B cell (primary cell): ENCODE measurements around the gene DOHH. TPM values are rescaled to one million over a fixed set of nuclear protein-coding genes. Genes with fewer than 3 reads are reported as not detected.

Source experiments
- ATAC-seq: fragments of 200-7000 bp; cut with Tn5 transposase; one replicate; pipeline ENCODE4 v1.10.0; 2021; ENCODE audit warnings: low read depth, mild to moderate bottlenecking, moderate number of reproducible peaks, moderate library complexity
- CTCF ChIA-PET: fragments of 350-600 bp; sonication (Branson Sonifier 250); formaldehyde crosslinking; loops from one replicate; lab custom pipeline; 2021; ENCODE audit warnings: antibody characterized with exemption, inconsistent platforms; lab: Charles Lee
- POLR2A ChIA-PET: fragments of 350-600 bp; sonication (Branson Sonifier 250); formaldehyde crosslinking; loops from one replicate; lab custom pipeline; 2021; ENCODE audit warnings: antibody characterized with exemption; lab: Charles Lee
- DNase-seq: peaks from one replicate; pipeline ENCODE4 v3.0.0; 2013
- H2AFZ ChIP-seq: 2 replicates; pipeline ENCODE4 v1.6.1; 2012; ENCODE audit warnings: mild to moderate bottlenecking, low read depth, low read length; ENCODE audit not compliant: insufficient read depth, poor library complexity, severe bottlenecking
- H3K27ac ChIP-seq, 2 donors: 1 replicate in 1 of 2; 2 replicates in 1 of 2; pipeline ENCODE4 v1.5.1; 2012 to 2013; ENCODE audit warnings: low read length in 2 of 2, mild to moderate bottlenecking in 2 of 2, moderate library complexity in 1 of 2
- H3K27me3 ChIP-seq, 4 experiments: fragments of 200-600 bp in 1 of 4; sonication (generic) in 1 of 4; replicated peaks in 1 of 4; 1 replicate in 2 of 4; 2 replicates in 2 of 4; pipeline versions ENCODE4 v1.6.1 to v1.7.0; 2013 to 2016; ENCODE audit warnings: low read length in 3 of 4, mild to moderate bottlenecking in 2 of 4, mixed read lengths in 1 of 4, moderate library complexity in 1 of 4; ENCODE audit not compliant: insufficient read depth in 4 of 4, control insufficient read depth in 3 of 4; ENCODE audit errors: control extremely low read depth in 1 of 4
- H3K36me3 ChIP-seq, 2 experiments: replicated peaks in 1 of 2; 1 replicate in 1 of 2; 2 replicates in 1 of 2; pipeline versions ENCODE4 v1.6.1 to v1.7.1; 2013; ENCODE audit warnings: low read length in 1 of 2; ENCODE audit not compliant: insufficient read depth in 2 of 2, control insufficient read depth in 1 of 2; ENCODE audit errors: control extremely low read depth in 1 of 2, extremely low read depth in 1 of 2
- H3K4me1 ChIP-seq, 2 donors: fragments of 200-600 bp in 1 of 2; sonication (generic) in 1 of 2; 1 replicate in 1 of 2; 2 replicates in 1 of 2; pipeline versions ENCODE4 v1.5.1 to v1.6.1; 2013 to 2017; ENCODE audit warnings: low read length in 2 of 2; ENCODE audit not compliant: control insufficient read depth in 2 of 2, insufficient read depth in 2 of 2
- H3K4me2 ChIP-seq: replicated peaks from 2 replicates; pipeline ENCODE3; 2012; ENCODE audit warnings: mild to moderate bottlenecking, low read depth, low read length; ENCODE audit not compliant: poor library complexity, severe bottlenecking
- H3K4me3 ChIP-seq, 5 experiments: fragments of 200-600 bp in 1 of 5; sonication (generic) in 1 of 5; 1 replicate in 3 of 5; 2 replicates in 2 of 5; pipeline versions ENCODE4 v1.5.1 to v1.7.0; 2011 to 2016; ENCODE audit warnings: low read length in 4 of 5, mild to moderate bottlenecking in 4 of 5, low read depth in 2 of 5, control low read depth in 1 of 5, moderate library complexity in 1 of 5; ENCODE audit not compliant: insufficient read depth in 1 of 5; ENCODE audit errors: control extremely low read depth in 1 of 5, extremely low read depth in 1 of 5
- H3K79me2 ChIP-seq: fragments of 200-600 bp; sonication (generic); one replicate; pipeline ENCODE4 v1.6.0; 2016; ENCODE audit warnings: low read length; ENCODE audit not compliant: control insufficient read depth, insufficient read depth
- H3K9ac ChIP-seq: fragments of 200-600 bp; sonication (generic); 2 replicates; pipeline ENCODE4 v1.6.1; 2017; ENCODE audit warnings: mild to moderate bottlenecking, low read length, moderate library complexity
- H3K9me3 ChIP-seq, 3 donors: one replicate each; pipeline versions ENCODE4 v1.6.1 to v1.7.1; 2013; ENCODE audit warnings: low read length in 2 of 3; ENCODE audit not compliant: control insufficient read depth in 2 of 3, insufficient read depth in 1 of 3; ENCODE audit errors: control extremely low read depth in 1 of 3
- H4K20me1 ChIP-seq: 2 replicates; pipeline ENCODE4 v1.6.0; 2012; ENCODE audit warnings: mild to moderate bottlenecking, low read length; ENCODE audit not compliant: insufficient read depth, control insufficient read depth, poor library complexity, severe bottlenecking
- H3K27ac Mint-ChIP-seq: one replicate; pipeline ENCODE4 v1.8.0; 2021; ENCODE audit warnings: mixed read lengths
- H3K27me3 Mint-ChIP-seq: one replicate; pipeline ENCODE4 v1.8.0; 2021; ENCODE audit warnings: mixed read lengths
- H3K4me1 Mint-ChIP-seq: one replicate; pipeline ENCODE4 v1.8.0; 2021; ENCODE audit warnings: mixed read lengths
- H3K4me3 Mint-ChIP-seq: one replicate; pipeline ENCODE4 v1.8.0; 2021; ENCODE audit warnings: mixed read lengths
- H3K9me3 Mint-ChIP-seq: one replicate; pipeline ENCODE4 v1.8.0; 2022; ENCODE audit warnings: mixed read lengths; ENCODE audit not compliant: insufficient read depth
- CTCF ChIP-seq: fragments of 200-600 bp; IDR thresholded peaks from one replicate; pipeline ENCODE4 v1.8.0; 2022; ENCODE audit warnings: antibody characterized with exemption, mild to moderate bottlenecking
- EZH2 ChIP-seq: IDR thresholded peaks from 2 replicates; pipeline ENCODE4 v1.6.1; 2012; ENCODE audit warnings: borderline replicate concordance, low read depth, mild to moderate bottlenecking, moderate library complexity, low read length; ENCODE audit not compliant: insufficient read depth, poor library complexity, severe bottlenecking
- WGBS: methylation state at CpG from one replicate; pipeline ENCODE4 v1.1.5; 2013; ENCODE audit warnings: missing lambda C conversion rate; ENCODE audit not compliant: insufficient coverage; 5-methylcytosine and 5-hydroxymethylcytosine counted together
- intact Hi-C: fragments of 100-400 bp; cut with micrococcal nuclease; formaldehyde crosslinking; loops from one replicate; pipeline ENCODE4 v1.10.0; 2022
- polyA plus RNA-seq: library from polyadenylated mRNA; depleted of rRNA; stranded (reverse); fragments of >200 nt; gene quantifications from 2 replicates; pipeline ENCODE4 v1.2.3, GENCODE V29; 2012
- total RNA-seq, 2 donors: library from RNA; stranded (reverse); fragments of 120-200 nt in 1 of 2; gene quantifications; 1 replicate in 1 of 2; 2 replicates in 1 of 2; pipeline versions ENCODE4 v1.2.3 to v1.2.4, GENCODE V29; 2013 to 2022

The DOHH gene
- total and polyA plus RNA-seq, 2 donors (not counting 1 experiment from before 2014, with no cell fraction given) = 6.6 to 8.6 TPM

GRCh38 chr19:3526507-3527237 lies 26.2 kb upstream of the DOHH start:
- H3K27me3 Mint-ChIP-seq = no peaks in the 10 kb centered on the region
- no peaks in the 10 kb centered on the region for H3K9me3 Mint-ChIP-seq
- no peak overlapping the region for H3K27ac ChIP-seq
- H3K27ac Mint-ChIP-seq = no peak overlapping the region
- H3K27me3 ChIP-seq = no peaks in the 10 kb centered on the region
- H3K4me3 Mint-ChIP-seq = no peak overlapping the region
- H3K4me3 ChIP-seq = no peak overlapping the region
- no peak overlapping the region for H2AFZ ChIP-seq
- DNase-seq = no peak
- ChIA-PET CTCF (interaction anchor here (1.1 kb wide), 1 partner anchor 14 kb away, joined by 4 read pairs; no protein-coding TSS in a partner anchor), POLR2A (no interaction called here)
- over 99% methylated on average over 27 of the region's 28 CpGs for WGBS
- no peak for ATAC-seq
- no peak for TF ChIP-seq EZH2
- no peak for TF ChIP-seq CTCF
- no peaks in the 10 kb centered on the region for H3K9me3 ChIP-seq
- no peaks in the 10 kb centered on the region for H3K4me1 ChIP-seq
- H3K79me2 ChIP-seq = peaks cover 49% of the 10 kb centered on the region
- H3K4me2 ChIP-seq = no peak overlapping the region
- no peak overlapping the region for H3K9ac ChIP-seq
- no peaks in the 10 kb centered on the region for H3K4me1 Mint-ChIP-seq
- H3K36me3 ChIP-seq = peaks cover 0 to 69% of the 10 kb centered on the region in 2 experiments
- intact Hi-C loops = no loop called here
- peaks cover 72% of the 10 kb centered on the region for H4K20me1 ChIP-seq

- 98% methylated on average over 18 of the region's 20 CpGs for WGBS
- H2AFZ ChIP-seq = no peak overlapping the region
- no peak overlapping the region for H3K4me3 ChIP-seq
- intact Hi-C loops = no loop called here
- H3K4me1 Mint-ChIP-seq = peaks cover 9% of the 10 kb centered on the region
- peaks cover 89% of the 10 kb centered on the region for H4K20me1 ChIP-seq
- no peak overlapping the region for H3K9ac ChIP-seq
- no peak overlapping the region for H3K27ac ChIP-seq
- H3K27me3 Mint-ChIP-seq = no peaks in the 10 kb centered on the region
- peaks cover 65% of the 10 kb centered on the region for H3K79me2 ChIP-seq
- H3K27ac Mint-ChIP-seq = no peak overlapping the region
- no peaks in the 10 kb centered on the region for H3K9me3 ChIP-seq
- peaks cover 0 to 67% of the 10 kb centered on the region in 2 experiments for H3K36me3 ChIP-seq
- H3K4me3 Mint-ChIP-seq = no peak overlapping the region
- DNase-seq = no peak
- TF ChIP-seq EZH2 (no peak), CTCF (no peak)
- H3K9me3 Mint-ChIP-seq = no peaks in the 10 kb centered on the region
- no peaks in the 10 kb centered on the region for H3K27me3 ChIP-seq
- H3K4me2 ChIP-seq = no peak overlapping the region
- POLR2A ChIA-PET = no interaction called here
- CTCF ChIA-PET = no interaction called here
- no peaks in the 10 kb centered on the region for H3K4me1 ChIP-seq
- ATAC-seq = no peak
Observed at GRCh38 chr19:3524904-3525451, 24.5 kb upstream of the DOHH start.
